Heart right ventricle (tissue), 16 donors: ENCODE measurements around the gene RET. TPM values are rescaled to one million over a fixed set of nuclear protein-coding genes. Genes with fewer than 3 reads are reported as not detected.
A peak's percentile ranks its signal among the peaks of the same experiment; 100 is the strongest.

ENCODE experiments used
- ATAC-seq, 8 donors: fragments of 200-7000 bp; cut with Tn5 transposase; one replicate each; pipeline ENCODE4 v1.9.1; 2020; ENCODE audit warnings: mild to moderate bottlenecking in 8 of 8, moderate library complexity in 8 of 8, moderate number of reproducible peaks in 1 of 8
- DNase-seq, 2 donors: peaks; one replicate each; pipeline ENCODE4 v3.0.0-alpha.2; 2020
- H3K27ac ChIP-seq, 10 donors: fragments of 200-600 bp; sonication (generic) in 2 of 10; one replicate each; pipeline versions ENCODE4 v1.5.0 to v1.8.0; 2020 to 2022; ENCODE audit warnings: mild to moderate bottlenecking in 3 of 10
- H3K27me3 ChIP-seq, 7 donors: fragments of 200-600 bp; one replicate each; pipeline ENCODE4 v1.8.0; 2021 to 2022; ENCODE audit warnings: mild to moderate bottlenecking in 2 of 7
- H3K36me3 ChIP-seq, 9 donors: fragments of 200-600 bp; sonication (generic) in 1 of 9; one replicate each; pipeline versions ENCODE4 v1.5.0 to v1.8.0; 2020 to 2022; ENCODE audit warnings: mild to moderate bottlenecking in 2 of 9
- H3K4me1 ChIP-seq, 9 donors: fragments of 200-600 bp; sonication (generic) in 1 of 9; one replicate each; pipeline versions ENCODE4 v1.5.0 to v1.8.0; 2020 to 2022; ENCODE audit warnings: mild to moderate bottlenecking in 4 of 9
- H3K4me3 ChIP-seq, 10 donors: fragments of 200-600 bp; sonication (generic) in 2 of 10; one replicate each; pipeline versions ENCODE4 v1.5.0 to v1.8.0; 2020 to 2022; ENCODE audit warnings: mild to moderate bottlenecking in 7 of 10, moderate library complexity in 2 of 10
- H3K9me3 ChIP-seq, 11 donors: fragments of 200-600 bp in 10 of 11; sonication (generic) in 2 of 11; one replicate each; pipeline versions ENCODE4 v1.5.0 to v1.8.0; 2013 to 2022; ENCODE audit warnings: mild to moderate bottlenecking in 2 of 11, control low read depth in 1 of 11, moderate library complexity in 1 of 11
- CTCF ChIP-seq, 9 donors: fragments of 200-600 bp; sonication (generic) in 2 of 9; IDR thresholded peaks; one replicate each; pipeline versions ENCODE4 v1.5.0 to v1.8.0; 2021 to 2022; ENCODE audit warnings: antibody characterized with exemption in 9 of 9, mild to moderate bottlenecking in 5 of 9, moderate library complexity in 1 of 9
- WGBS, 2 donors: extraction: QIAGEN DNeasy Blood & Tissue Kit; methylation state at CpG; one replicate each; pipeline ENCODE4 v1.1.7; 2013; ENCODE audit warnings: inconsistent platforms in 1 of 2; 5-methylcytosine and 5-hydroxymethylcytosine counted together
- intact Hi-C, 10 donors: fragments of 100-400 bp; cut with DNase I; formaldehyde crosslinking; loops; one replicate each; pipeline versions ENCODE4 v1.11.1 to v1.14.2; 2022
- polyA plus RNA-seq, 2 donors: library from polyadenylated mRNA; stranded (reverse); fragments of 200-250 nt; gene quantifications; one replicate each; pipeline ENCODE4 v1.2.3, GENCODE V29; 2013
- total RNA-seq, 10 donors: library from RNA; stranded (reverse); fragmentation: NEBNext Ultra II Directional in 3 of 10; extraction: Animal tissue kit (Norgen Biotek cat#: 25700) in 3 of 10; gene quantifications; one replicate each; pipeline versions ENCODE4 v1.2.1 to v1.2.4, GENCODE V29; 2021 to 2023
- donor health status: Arrhythmogenic right ventricular cardiomyopathy.
- donor health status: ischemic (EF 13 %, LVEDD 7.1; RV severe dilation, severe dysfunction).
- donor health status: healthy with polysubstance abuse.
- donor health status: DM: no; HTN: yes; CAD: no.
- donor health status: DM: no; HTN: no; CAD: no.
- donor health status: ischemic (EF 25% LVEDD 6.9; RV normal size, moderate dysfunction).
- donor health status: ischemic (EF 25% LVEDD 5.7; RV mildly dilated, moderate dysfunction).
- donor health status: healthy.
- donor health status: DM: yes; HTN: yes; CAD: no.
- donor health status: Ischemic cardiomyopathy.
- donor health status: ischemic (EF 35%, LVEDD 5.7; RV mildly dilated, moderate dysfunction).
- donor health status: nonischemic (EF 11% LVEDD 7.7; RV severe dilation, severe dysfunction).
- donor health status: DM: yes; HTN: yes; CAD: no.
- donor health status: PGD.
- donor health status: ischemic (EF 29% LVEDD 5.4; RV normal size, mild dysfunction).
- donor health status: nonischemic (EF 23%, LVEDD 6.1; RV moderate dilation, normal function).

Gene RET
- total and polyA plus RNA-seq, 12 donors, result 0.38 to 2.6 (median 1.2) TPM

GRCh38 chr10:43078986-43079273 is 2.1 kb downstream of the RET start:
- H3K27ac ChIP-seq, result no peak overlapping the region
- no peaks in the 10 kb centered on the region for H3K9me3 ChIP-seq
- H3K27me3 ChIP-seq, result peaks cover 4 to 94% (median 76%) of the 10 kb centered on the region in 7 donors
- TF ChIP-seq CTCF (IDR thresholded peaks at IDR 0.05), result peak in 8 of 9 donors; percentile 27 to 66 (median 60)
- 8 to 16% methylated on average over 10 of the region's 10 CpGs for WGBS, 2 donors
- peak overlapping the region in 1 of 10 donors; percentile 63 for H3K4me3 ChIP-seq
- H3K4me1 ChIP-seq, result peaks cover 0 to 20% (median 8%) of the 10 kb centered on the region in 9 donors
- no peaks in the 10 kb centered on the region for H3K36me3 ChIP-seq
- peak; percentile 32 to 62 (median 46) for ATAC-seq
- intact Hi-C loops, result loop anchor here in 2 of 10 donors (5.0 to 10.0 kb wide), 3 partner anchors 114 to 212 kb away; no protein-coding TSS in a partner anchor
- DNase-seq, result peak; percentile 21 to 63

GRCh38 chr10:43079856-43080255 is 3.0 kb downstream of the RET start:
- H3K36me3 ChIP-seq, result no peaks in the 10 kb centered on the region
- peaks cover 0 to 20% (median 8%) of the 10 kb centered on the region in 9 donors for H3K4me1 ChIP-seq
- peaks cover 4 to 88% (median 67%) of the 10 kb centered on the region in 7 donors for H3K27me3 ChIP-seq
- no peak overlapping the region for H3K4me3 ChIP-seq
- TF ChIP-seq CTCF (IDR thresholded peaks at IDR 0.05), result no peak
- DNase-seq, result no peak
- no peaks in the 10 kb centered on the region for H3K9me3 ChIP-seq
- intact Hi-C loops, result loop anchor here in 3 of 10 donors (5.0 to 10.0 kb wide), 3 partner anchors 115 to 213 kb away; no protein-coding TSS in a partner anchor
- no peak overlapping the region for H3K27ac ChIP-seq
- 67 to 71% methylated on average over 3 of the region's 3 CpGs for WGBS, 2 donors
- no peak for ATAC-seq

- Histone ChIP-seq H3K36me3 (no peaks in the 10 kb centered on the region), H3K4me3 (no peak overlapping the region), H3K27me3 (peaks cover 0 to 78% (median 49%) of the 10 kb centered on the region in 7 donors), H3K4me1 (peaks cover 0 to 10% (median 4%) of the 10 kb centered on the region in 9 donors), H3K9me3 (no peaks in the 10 kb centered on the region), H3K27ac (no peak overlapping the region)
- TF ChIP-seq CTCF (IDR thresholded peaks at IDR 0.05), result no peak
- 92 to 93% methylated on average over 4 of the region's 4 CpGs for WGBS, 2 donors
- no peak for DNase-seq
- intact Hi-C loops, result loop anchor here in 1 of 10 donors (10.0 kb wide), 1 partner anchor 207 kb away; no protein-coding TSS in a partner anchor
- no peak for ATAC-seq
Observed at GRCh38 chr10:43082087-43082486, 5.2 kb downstream of the RET start.

GRCh38 chr10:43082746-43083145 is 5.9 kb downstream of the RET start:
- peaks cover 0 to 72% (median 42%) of the 10 kb centered on the region in 7 donors for H3K27me3 ChIP-seq
- DNase-seq, result no peak

More at GRCh38 chr10:43082746-43083145, 5.9 kb downstream of the RET start:
- Histone ChIP-seq H3K27ac (no peak overlapping the region), H3K9me3 (no peaks in the 10 kb centered on the region), H3K4me1 (peaks cover 0 to 6% (median 2%) of the 10 kb centered on the region in 9 donors), H3K36me3 (no peaks in the 10 kb centered on the region), H3K4me3 (no peak overlapping the region)
- intact Hi-C loops, result loop anchor here in 1 of 10 donors (10.0 kb wide), 1 partner anchor 208 kb away; no protein-coding TSS in a partner anchor
- ATAC-seq, result no peak
- no peak for TF ChIP-seq CTCF (IDR thresholded peaks at IDR 0.05)
- WGBS, 2 donors, result 58 to 72% methylated on average over 7 of the region's 7 CpGs
